ENCODE measurements around the gene TMEM184B. TPM values are rescaled to one million over a fixed set of nuclear protein-coding genes. Genes with fewer than 3 reads are reported as not detected.

TMEM184B gene
- total RNA-seq, 1 experiment from 2014 or later, result 7.9 TPM

GRCh38 chr22:38309614-38310517, 37.1 kb upstream of the TMEM184B start:
- DNase-seq (ENCODE audit: extremely low read depth, low read depth), result no peak

GRCh38 chr22:38308791-38309498, 36.1 kb upstream of the TMEM184B start:
- no peak for DNase-seq (ENCODE audit: extremely low read depth, low read depth)

GRCh38 chr22:38305471-38306448, 33.0 kb upstream of the TMEM184B start:
- DNase-seq (ENCODE audit: extremely low read depth, low read depth), result no peak

- DNase-seq (ENCODE audit: extremely low read depth, low read depth), result no peak
Observed at GRCh38 chr22:38304526-38304925, 31.7 kb upstream of the TMEM184B start.

GRCh38 chr22:38303974-38304373, 31.2 kb upstream of the TMEM184B start:
- no peak for DNase-seq (ENCODE audit: extremely low read depth, low read depth)

GRCh38 chr22:38302906-38303305, 30.1 kb upstream of the TMEM184B start:
- DNase-seq (ENCODE audit: extremely low read depth, low read depth), result no peak

GRCh38 chr22:38300946-38301345, 28.1 kb upstream of the TMEM184B start:
- DNase-seq (ENCODE audit: extremely low read depth, low read depth), result no peak

- DNase-seq (ENCODE audit: extremely low read depth, low read depth), result no peak
Observed at GRCh38 chr22:38300197-38300945, 27.6 kb upstream of the TMEM184B start.

- no peak for DNase-seq (ENCODE audit: extremely low read depth, low read depth)
Observed at GRCh38 chr22:38299770-38300102, 26.9 kb upstream of the TMEM184B start.

GRCh38 chr22:38298312-38299005, 25.6 kb upstream of the TMEM184B start:
- DNase-seq (ENCODE audit: extremely low read depth, low read depth), result peak; percentile 77

GRCh38 chr22:38296372-38296771, 23.6 kb upstream of the TMEM184B start:
- no peak for DNase-seq (ENCODE audit: extremely low read depth, low read depth)

- no peak for DNase-seq (ENCODE audit: extremely low read depth, low read depth)
Observed at GRCh38 chr22:38295863-38296262, 23.1 kb upstream of the TMEM184B start.

GRCh38 chr22:38295339-38295738, 22.5 kb upstream of the TMEM184B start:
- no peak for DNase-seq (ENCODE audit: extremely low read depth, low read depth)

- DNase-seq (ENCODE audit: extremely low read depth, low read depth), result no peak
Observed at GRCh38 chr22:38294193-38294592, 21.4 kb upstream of the TMEM184B start.

GRCh38 chr22:38292694-38293093, 19.9 kb upstream of the TMEM184B start:
- DNase-seq (ENCODE audit: extremely low read depth, low read depth), result no peak

GRCh38 chr22:38291201-38291777, 18.5 kb upstream of the TMEM184B start:
- no peak for DNase-seq (ENCODE audit: extremely low read depth, low read depth)

- no peak for DNase-seq (ENCODE audit: extremely low read depth, low read depth)
Observed at GRCh38 chr22:38290347-38290746, 17.5 kb upstream of the TMEM184B start.

- no peak for DNase-seq (ENCODE audit: extremely low read depth, low read depth)
Observed at GRCh38 chr22:38289583-38290082, 16.8 kb upstream of the TMEM184B start.

Data from NCI-H460 (cell line).